Measurements from ENCODE around the gene SLC7A10.
"Not testable (repeated sequence)": the region's sequence is repeated elsewhere in the genome, so short reads cannot be mapped to it uniquely, and the experiment has no call there.

Gene SLC7A10

GRCh38 chr19:33236696-33237390 lies 11.2 kb upstream of the SLC7A10 start:
- DNase-seq, result no peak

- no peak for DNase-seq
Observed at GRCh38 chr19:33235996-33236350, 10.3 kb upstream of the SLC7A10 start.

GRCh38 chr19:33235269-33235995 lies 9.8 kb upstream of the SLC7A10 start:
- peak; percentile 29 for DNase-seq

- no peak for DNase-seq
Observed at GRCh38 chr19:33234736-33235135, 9.1 kb upstream of the SLC7A10 start.

- no peak for DNase-seq
Observed at GRCh38 chr19:33234092-33234491, 8.4 kb upstream of the SLC7A10 start.

GRCh38 chr19:33233056-33233873 lies 7.6 kb upstream of the SLC7A10 start:
- DNase-seq, result no peak

- no peak for DNase-seq
Observed at GRCh38 chr19:33232656-33233055, 7.0 kb upstream of the SLC7A10 start.

- DNase-seq, result no peak
Observed at GRCh38 chr19:33231511-33231910, 5.9 kb upstream of the SLC7A10 start.

- no peak for DNase-seq
Observed at GRCh38 chr19:33229962-33230361, 4.3 kb upstream of the SLC7A10 start.

- no peak for DNase-seq
Observed at GRCh38 chr19:33227870-33228599, 2.4 kb upstream of the SLC7A10 start.

GRCh38 chr19:33227242-33227650 lies 1.6 kb upstream of the SLC7A10 start:
- no peak for DNase-seq

- DNase-seq, result no peak
Observed at GRCh38 chr19:33226550-33227241, 1.0 kb upstream of the SLC7A10 start.

GRCh38 chr19:33224694-33225457 lies 774 bp downstream of the SLC7A10 start:
- no peak for DNase-seq

- not testable (repeated sequence) for DNase-seq
Observed at GRCh38 chr19:33222255-33222654, 3.4 kb downstream of the SLC7A10 start.

- no peak for DNase-seq
Observed at GRCh38 chr19:33221638-33222037, 4.0 kb downstream of the SLC7A10 start.

- no peak for DNase-seq
Observed at GRCh38 chr19:33220735-33221134, 4.9 kb downstream of the SLC7A10 start.

- DNase-seq, result no peak
Observed at GRCh38 chr19:33220115-33220514, 5.5 kb downstream of the SLC7A10 start.

- no peak for DNase-seq
Observed at GRCh38 chr19:33219261-33219815, 6.3 kb downstream of the SLC7A10 start.

GRCh38 chr19:33217881-33218280 lies 7.8 kb downstream of the SLC7A10 start:
- DNase-seq, result no peak

GRCh38 chr19:33216198-33216830 lies 9.3 kb downstream of the SLC7A10 start:
- no peak for DNase-seq
